Measurements from ENCODE around the gene TNPO1.
"Not testable (repeated sequence)": the region's sequence is repeated elsewhere in the genome, so short reads cannot be mapped to it uniquely, and the experiment has no call there.

Gene TNPO1

GRCh38 chr5:72922422-72922821 lies 106.0 kb downstream of the TNPO1 start:
- DNase-seq (ENCODE audit: insufficient read length, low spot score) (no peak), FAIRE-seq (no peak)
- no peak for TF ChIP-seq CTCF (IDR thresholded peaks at IDR 0.05; ENCODE audit: insufficient read depth, missing control alignments)

- no peak for FAIRE-seq
- no peak for DNase-seq (ENCODE audit: insufficient read length, low spot score)
These were observed 109.0 kb downstream of the TNPO1 start for GRCh38 chr5:72925336-72926010.

GRCh38 chr5:72932686-72933085 lies 116.2 kb downstream of the TNPO1 start:
- not testable (repeated sequence) for DNase-seq (ENCODE audit: insufficient read length, low spot score); FAIRE-seq

More at GRCh38 chr5:72925336-72926010, 109.0 kb downstream of the TNPO1 start:
- no peak for TF ChIP-seq CTCF (IDR thresholded peaks at IDR 0.05; ENCODE audit: insufficient read depth, missing control alignments)

- FAIRE-seq, result not testable (repeated sequence)
These were observed 118.7 kb downstream of the TNPO1 start for GRCh38 chr5:72934953-72935725.

GRCh38 chr5:72936893-72937292 lies 120.4 kb downstream of the TNPO1 start:
- DNase-seq (ENCODE audit: insufficient read length, low spot score), result no peak
- no peak for FAIRE-seq
- no peak for TF ChIP-seq CTCF (IDR thresholded peaks at IDR 0.05; ENCODE audit: insufficient read depth, missing control alignments)

More at GRCh38 chr5:72934953-72935725, 118.7 kb downstream of the TNPO1 start:
- not testable (repeated sequence) for DNase-seq (ENCODE audit: insufficient read length, low spot score)

GRCh38 chr5:72937517-72938061 lies 121.1 kb downstream of the TNPO1 start:
- DNase-seq (ENCODE audit: insufficient read length, low spot score), result no peak
- FAIRE-seq, result no peak
- no peak for TF ChIP-seq CTCF (IDR thresholded peaks at IDR 0.05; ENCODE audit: insufficient read depth, missing control alignments)

- DNase-seq (ENCODE audit: insufficient read length, low spot score), result no peak
- FAIRE-seq, result no peak
- no peak for TF ChIP-seq CTCF (IDR thresholded peaks at IDR 0.05; ENCODE audit: insufficient read depth, missing control alignments)
These were observed 121.7 kb downstream of the TNPO1 start for GRCh38 chr5:72938206-72938605.

- FAIRE-seq, result no peak
- no peak for DNase-seq (ENCODE audit: insufficient read length, low spot score)
- no peak for TF ChIP-seq CTCF (IDR thresholded peaks at IDR 0.05; ENCODE audit: insufficient read depth, missing control alignments)
These were observed 123.6 kb downstream of the TNPO1 start for GRCh38 chr5:72940082-72940481.
